Astrocyte (in vitro differentiated cells and primary cell): ENCODE results near the gene ST6GAL2.

ENCODE experiments used
- CTCF ChIP-seq: IDR thresholded peaks from 2 replicates; pipeline ENCODE4 v1.5.1; 2011; ENCODE audit warnings: low read depth, mild to moderate bottlenecking, inconsistent platforms, low read length, moderate library complexity; ENCODE audit not compliant: insufficient read depth
- EZH2 ChIP-seq: IDR thresholded peaks from 2 replicates; pipeline ENCODE4 v1.6.1; 2012; ENCODE audit warnings: mild to moderate bottlenecking, low read length, inconsistent platforms; ENCODE audit not compliant: insufficient read depth

- TF ChIP-seq CTCF (no peak), EZH2 (peak; percentile 49)
These were observed at the start of gene ST6GAL2 for GRCh38 chr2:106885971-106886915.
